NCI-H1092 treated with DMSO at 0.1 percent for 48 hours (cell line): Measurements from ENCODE around the gene PODXL2.
"Not testable (repeated sequence)": the region's sequence is repeated elsewhere in the genome, so short reads cannot be mapped to it uniquely, and the experiment has no call there.

ENCODE experiments used
- DNase-seq: peaks from one replicate; lab custom pipeline; 2025; lab: John Stamatoyannopoulos, UW

The PODXL2 gene

GRCh38 chr3:127629467-127630403 lies 750 bp downstream of the PODXL2 start:
- peak; percentile 46 for DNase-seq

DNA sequence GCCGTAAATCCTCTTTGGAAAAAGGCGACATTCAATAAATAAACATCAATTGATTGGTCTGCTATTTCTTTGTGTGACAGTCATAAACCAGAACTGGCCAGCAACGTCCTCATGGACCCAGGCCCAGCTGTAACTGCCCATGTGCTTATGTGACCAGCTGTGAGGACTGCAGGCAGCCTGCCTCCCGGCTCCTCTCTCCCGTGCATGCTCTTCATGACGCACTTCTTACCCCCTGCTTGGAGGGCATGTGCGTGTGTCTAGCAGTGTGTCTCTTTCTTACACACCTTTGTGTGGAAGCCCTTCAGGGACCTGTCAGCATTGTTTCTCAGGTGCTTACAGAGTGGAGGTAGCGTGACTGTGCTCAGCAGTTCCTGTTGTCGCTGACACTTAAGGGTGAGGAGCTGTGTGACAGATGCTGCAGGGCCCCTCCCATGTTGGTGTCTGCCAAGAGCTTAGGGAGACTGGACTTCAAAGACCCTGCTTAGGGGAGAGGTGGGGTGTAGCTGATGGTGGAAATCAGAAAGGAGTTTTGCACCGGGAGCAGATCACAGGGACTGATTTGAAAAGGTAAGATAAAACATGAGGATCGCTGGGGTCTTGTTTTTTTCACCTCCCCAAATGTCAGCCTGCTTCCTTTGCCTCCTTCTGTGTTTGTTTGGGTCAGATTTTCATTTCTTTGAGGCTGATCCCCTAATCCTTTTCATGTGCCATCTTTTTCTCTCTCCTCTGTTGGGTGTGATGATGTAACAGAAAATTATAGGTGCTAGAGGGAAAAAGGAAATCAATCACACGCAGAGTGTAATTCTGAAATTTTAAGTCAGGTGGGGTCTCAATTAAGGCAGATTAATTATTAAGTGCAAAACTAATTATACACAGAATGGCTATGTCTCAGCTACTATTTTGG lies 2.1 kb downstream of the PODXL2 start:
- peak; percentile 27 for DNase-seq

- no peak for DNase-seq
Measured at GRCh38 chr3:127632035-127632820, 3.2 kb downstream of the PODXL2 start.

GRCh38 chr3:127634653-127635052 lies 5.7 kb downstream of the PODXL2 start:
- no peak for DNase-seq

DNA sequence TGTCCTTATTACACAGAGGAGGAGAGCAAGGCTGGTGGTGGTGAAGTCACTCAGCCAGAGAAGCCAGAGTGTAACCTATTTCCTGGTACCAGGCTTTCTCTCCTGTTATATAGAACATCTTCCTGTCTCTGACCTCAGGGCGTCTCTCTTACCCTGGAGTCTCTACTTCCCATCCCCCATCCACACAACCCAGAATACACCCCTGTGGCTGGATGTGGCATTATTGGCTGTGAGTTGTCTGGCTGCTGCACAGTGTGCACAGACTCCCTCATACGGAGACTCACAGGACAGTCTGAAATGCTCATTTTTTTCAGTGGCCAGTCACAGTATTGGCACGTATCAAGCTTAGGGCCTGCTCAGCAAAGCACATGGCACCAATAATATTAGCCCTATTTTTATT lies 8.6 kb downstream of the PODXL2 start:
- no peak for DNase-seq

GRCh38 chr3:127637971-127638370 lies 9.0 kb downstream of the PODXL2 start:
- DNase-seq = no peak

DNA sequence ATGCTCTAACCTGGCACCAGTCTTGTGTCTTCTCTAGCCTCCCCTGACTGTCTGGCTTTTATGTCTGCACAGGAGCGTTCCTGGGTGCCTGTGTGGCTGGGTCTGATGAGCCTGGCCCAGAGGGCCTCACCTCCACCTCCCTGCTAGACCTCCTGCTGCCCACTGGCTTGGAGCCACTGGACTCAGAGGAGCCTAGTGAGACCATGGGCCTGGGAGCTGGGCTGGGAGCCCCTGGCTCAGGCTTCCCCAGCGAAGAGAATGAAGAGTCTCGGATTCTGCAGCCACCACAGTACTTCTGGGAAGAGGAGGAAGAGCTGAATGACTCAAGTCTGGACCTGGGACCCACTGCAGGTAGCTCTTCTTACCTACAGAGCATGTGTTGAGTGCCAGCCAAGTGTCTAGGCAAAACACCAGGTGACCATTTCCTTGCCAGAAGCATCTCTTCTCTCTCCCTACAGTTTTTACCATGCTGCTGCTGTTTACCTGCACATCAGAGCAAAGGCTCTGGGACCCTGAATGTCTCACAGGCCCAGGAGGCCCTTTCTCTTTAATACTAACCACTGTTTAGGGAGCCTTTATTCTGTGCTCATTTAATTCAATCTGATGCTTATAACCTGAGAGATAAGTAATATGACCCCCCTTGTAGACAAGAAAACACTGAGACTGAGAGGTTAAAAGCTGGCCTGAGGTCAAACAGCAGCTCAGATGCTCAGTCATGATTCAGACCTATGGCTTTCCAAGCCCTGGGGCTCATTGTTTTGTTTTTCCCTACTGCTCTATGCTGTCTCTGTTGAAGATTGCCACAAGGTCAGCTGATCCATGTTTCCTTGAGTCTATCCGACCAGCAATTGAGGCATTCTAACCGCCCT lies 10.4 kb downstream of the PODXL2 start:
- DNase-seq = no peak

DNA sequence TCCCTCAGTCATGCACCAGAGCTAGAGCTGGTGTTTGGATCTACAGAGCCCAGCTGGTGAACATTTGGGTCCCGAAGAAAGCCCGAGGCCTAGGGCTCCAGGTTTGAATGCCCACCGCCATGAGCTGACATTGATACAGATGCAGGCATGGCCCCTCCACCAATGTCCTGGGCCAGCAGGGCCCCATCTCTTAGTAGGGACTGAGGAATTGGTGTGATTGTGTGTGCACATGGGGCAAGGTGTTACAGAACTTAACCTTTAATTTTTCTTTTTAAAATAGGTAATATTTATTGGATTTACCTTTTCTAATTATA lies 11.0 kb downstream of the PODXL2 start:
- DNase-seq = no peak

- no peak for DNase-seq
Measured at GRCh38 chr3:127644641-127645370, 15.8 kb downstream of the PODXL2 start.

GRCh38 chr3:127645371-127646015 lies 16.5 kb downstream of the PODXL2 start:
- DNase-seq = no peak

DNA sequence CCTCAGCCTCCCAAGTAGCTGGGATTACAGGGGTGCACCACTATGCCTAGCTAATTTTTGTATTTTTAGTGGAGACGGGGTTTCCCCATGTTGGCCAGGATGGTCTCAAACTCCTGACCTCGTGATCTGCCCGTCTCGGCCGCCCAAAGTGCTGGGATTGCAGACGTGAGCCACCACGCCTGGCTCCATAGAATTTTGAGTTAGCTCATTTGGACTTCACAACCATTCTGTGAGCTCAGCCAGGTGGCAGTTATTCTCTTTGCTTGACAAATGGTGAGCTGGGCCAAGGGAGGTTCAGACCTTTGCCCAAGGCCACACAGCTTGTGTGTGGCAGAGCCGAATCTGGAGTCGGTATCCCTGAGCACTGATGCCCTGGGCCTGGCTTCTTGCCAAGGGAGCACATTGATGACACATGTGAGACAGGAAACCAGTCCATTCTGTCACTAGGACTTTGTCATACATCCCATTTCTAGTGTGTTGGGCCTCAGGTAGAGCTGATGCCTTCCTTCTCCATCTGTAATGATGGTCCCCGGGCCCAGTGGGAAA lies 17.6 kb downstream of the PODXL2 start:
- DNase-seq = no peak

DNA sequence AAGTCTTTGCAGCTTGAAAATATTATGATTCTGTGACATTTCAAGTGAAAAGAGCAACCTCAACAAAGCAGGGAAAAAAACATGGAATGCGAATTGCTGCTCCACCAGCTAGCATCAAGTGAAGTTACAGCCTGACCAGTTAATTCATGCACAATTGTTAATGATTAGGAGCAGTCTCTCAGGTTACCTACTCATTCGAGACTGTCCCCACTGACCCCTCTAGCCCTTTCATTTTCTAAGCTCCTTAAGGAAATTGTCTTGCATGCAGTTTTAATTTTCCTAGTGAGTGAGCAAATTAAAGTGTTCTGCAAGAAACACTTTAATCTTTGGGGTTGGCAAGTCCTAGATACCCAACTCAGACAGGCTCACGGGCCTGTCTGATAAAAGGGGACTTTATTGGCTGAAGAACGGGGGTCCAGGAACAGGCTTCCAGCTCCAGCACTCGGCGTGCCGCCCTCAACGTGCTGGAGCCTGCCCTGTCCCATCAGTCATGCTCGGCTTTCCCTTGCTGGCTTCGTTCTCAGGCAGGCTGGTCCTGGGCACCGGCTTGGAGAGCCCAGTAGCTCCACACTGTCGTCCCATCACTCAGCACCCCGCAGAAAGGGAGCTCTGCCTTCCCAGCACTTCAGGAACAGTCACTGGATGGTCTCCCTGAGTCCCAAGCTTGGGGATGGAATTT lies 18.3 kb downstream of the PODXL2 start:
- DNase-seq = no peak

DNA sequence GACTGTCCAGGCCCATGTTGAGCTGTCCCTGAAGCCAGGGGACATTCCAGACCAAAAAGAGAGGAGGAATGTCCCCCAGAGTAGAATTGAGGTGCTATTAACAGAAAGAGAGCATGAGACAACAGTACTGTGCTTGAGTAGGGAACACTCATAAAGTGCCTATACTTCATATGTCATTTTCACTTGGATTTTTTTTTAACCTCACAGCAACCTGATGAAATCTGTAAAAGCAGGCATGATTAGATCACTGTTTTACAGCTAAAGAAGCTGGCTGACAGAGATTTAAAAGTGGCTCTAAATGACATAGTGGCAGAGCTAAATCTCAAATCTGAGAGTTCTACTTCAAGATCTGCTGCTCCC lies 18.8 kb downstream of the PODXL2 start:
- no peak for DNase-seq

DNA sequence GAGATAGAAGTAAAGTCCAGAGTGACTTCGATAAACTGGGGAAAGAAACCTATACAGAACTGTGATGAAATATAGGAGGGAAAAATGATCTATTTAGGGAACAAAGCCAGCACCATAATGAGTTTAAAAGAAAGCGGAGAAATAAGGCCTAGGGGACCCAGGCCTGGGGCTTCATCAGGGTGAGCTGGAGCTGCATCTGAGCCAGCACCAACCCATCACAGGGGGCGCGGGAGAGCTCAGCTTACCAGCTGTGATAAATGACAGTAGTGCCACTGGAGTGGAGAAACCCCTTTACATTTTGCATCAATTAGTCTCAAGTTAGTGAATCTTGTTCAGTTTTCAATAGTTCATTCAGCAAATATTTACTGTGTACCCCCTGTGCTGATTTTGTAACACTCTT lies 21.3 kb downstream of the PODXL2 start:
- no peak for DNase-seq

- DNase-seq = no peak
Measured at GRCh38 chr3:127651516-127652172, 22.7 kb downstream of the PODXL2 start.

GRCh38 chr3:127652246-127652995 lies 23.4 kb downstream of the PODXL2 start:
- peak; percentile 37 for DNase-seq

DNA sequence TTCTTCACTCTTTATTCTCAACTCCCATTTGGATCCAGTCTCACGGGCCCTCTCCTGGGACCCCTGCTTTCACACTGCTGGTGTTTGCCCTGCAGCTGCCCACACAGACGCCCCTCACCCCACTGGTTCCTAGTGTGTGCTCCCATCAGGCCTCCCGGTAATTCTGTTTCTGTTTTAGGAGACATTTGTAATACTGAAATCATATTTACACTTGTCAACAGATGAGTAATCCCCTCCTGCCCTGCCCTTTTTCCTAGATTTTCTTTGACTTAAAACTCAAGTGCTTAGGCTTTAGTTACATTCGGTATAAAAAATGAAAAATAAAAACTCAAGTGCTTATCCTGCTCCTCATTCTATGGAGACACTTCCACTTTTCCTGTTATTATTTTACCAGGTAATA lies 25.4 kb downstream of the PODXL2 start:
- DNase-seq = no peak

GRCh38 chr3:127654993-127655392 lies 26.0 kb downstream of the PODXL2 start:
- DNase-seq = not testable (repeated sequence)
